GM12891 (cell line): ENCODE data around the gene RGS5. TPM values are rescaled to one million over a fixed set of nuclear protein-coding genes. Genes with fewer than 3 reads are reported as not detected.
"Not testable (repeated sequence)": the region's sequence is repeated elsewhere in the genome, so short reads cannot be mapped to it uniquely, and the experiment has no call there.

Source experiments
- DNase-seq: peaks from one replicate; pipeline ENCODE4 v3.0.0; 2011; ENCODE audit warnings: low spot score; ENCODE audit not compliant: insufficient read length
- FAIRE-seq: peaks from 2 replicates; lab custom pipeline; 2011; peaks lifted over from hg19 to GRCh38; lab: Jason Lieb, UNC
- PAX5 ChIP-seq: IDR thresholded peaks from 2 replicates; pipeline ENCODE4 v1.6.1; 2011; ENCODE audit warnings: low read length, moderate library complexity, mild to moderate bottlenecking; ENCODE audit not compliant: insufficient read depth, severe bottlenecking
- POLR2A ChIP-seq: IDR thresholded peaks from 2 replicates; pipeline ENCODE4 v1.6.1; 2011; ENCODE audit warnings: low read depth, low read length, control low read depth
- POLR2AphosphoS5 ChIP-seq: IDR thresholded peaks from 2 replicates; pipeline ENCODE4 v1.6.1; 2011; ENCODE audit warnings: low read depth, low read length, control low read depth
- POU2F2 ChIP-seq: IDR thresholded peaks from 2 replicates; pipeline ENCODE4 v1.6.1; 2011; ENCODE audit warnings: low read depth, mild to moderate bottlenecking, control low read depth, low read length, moderate library complexity
- SPI1 ChIP-seq: IDR thresholded peaks from 2 replicates; pipeline ENCODE4 v1.6.1; 2011; ENCODE audit warnings: low read depth, low read length, control low read depth
- TAF1 ChIP-seq: IDR thresholded peaks from 2 replicates; pipeline ENCODE4 v1.6.1; 2011; ENCODE audit warnings: low read depth, low read length, control low read depth
- polyA plus RNA-seq: library from polyadenylated mRNA; unstranded; fragments of >200 nt; gene quantifications from one replicate; pipeline ENCODE4 v1.2.1, GENCODE V29; 2012; ENCODE audit warnings: low read depth, missing spikeins, inconsistent platforms; ENCODE audit not compliant: missing spikeins

RGS5 gene
- 2.7 TPM for polyA plus RNA-seq

GRCh38 chr1:163202833-163203451 lies at the start of gene RGS5:
Gene RGS5, minus strand, starts transcription at chr1:163202916. Its CDS starts 81 bp downstream, at chr1:163202835.
- FAIRE-seq (no peak), DNase-seq (no peak)
- TF ChIP-seq SPI1 (no peak), POU2F2 (no peak), POLR2AphosphoS5 (no peak), TAF1 (no peak), PAX5 (no peak), POLR2A (no peak)

GRCh38 chr1:163250382-163250974 lies 47.8 kb upstream of the RGS5 start:
- DNase-seq (no peak), FAIRE-seq (no peak)
- TF ChIP-seq POU2F2 (no peak), PAX5 (no peak)

- no peak for DNase-seq
- TF ChIP-seq POLR2A (no peak), PAX5 (no peak), POU2F2 (no peak), TAF1 (no peak), SPI1 (no peak), POLR2AphosphoS5 (no peak)
- FAIRE-seq: no peak
Observed at GRCh38 chr1:163248064-163248463, 45.3 kb upstream of the RGS5 start.

- FAIRE-seq, DNase-seq: not testable (repeated sequence)
Observed at GRCh38 chr1:163244648-163245047, 41.9 kb upstream of the RGS5 start.

- no peak for TF ChIP-seq POLR2A
- no peak for TF ChIP-seq SPI1
- no peak for TF ChIP-seq TAF1
- no peak for TF ChIP-seq PAX5
- TF ChIP-seq POU2F2: no peak
- no peak for TF ChIP-seq POLR2AphosphoS5
- FAIRE-seq: no peak
Observed at GRCh38 chr1:163241746-163242145, 39.0 kb upstream of the RGS5 start.

GRCh38 chr1:163240705-163241104 lies 38.0 kb upstream of the RGS5 start:
- no peak for FAIRE-seq
- TF ChIP-seq POU2F2: no peak
- no peak for TF ChIP-seq POLR2AphosphoS5
- TF ChIP-seq TAF1: no peak
- TF ChIP-seq PAX5: no peak
- TF ChIP-seq SPI1: no peak
- no peak for TF ChIP-seq POLR2A

More at GRCh38 chr1:163241746-163242145, 39.0 kb upstream of the RGS5 start:
- no peak for DNase-seq

GRCh38 chr1:163233643-163234042 lies 30.9 kb upstream of the RGS5 start:
- not testable (repeated sequence) for FAIRE-seq, DNase-seq

More at GRCh38 chr1:163240705-163241104, 38.0 kb upstream of the RGS5 start:
- no peak for DNase-seq

GRCh38 chr1:163231385-163231784 lies 28.7 kb upstream of the RGS5 start:
- no peak for FAIRE-seq
- DNase-seq: no peak
- no peak for TF ChIP-seq PAX5

GRCh38 chr1:163230827-163231226 lies 28.1 kb upstream of the RGS5 start:
- DNase-seq: no peak
- TF ChIP-seq POLR2AphosphoS5: no peak
- TF ChIP-seq TAF1: no peak
- TF ChIP-seq POLR2A: no peak
- TF ChIP-seq POU2F2: no peak
- TF ChIP-seq PAX5: no peak
- no peak for FAIRE-seq

- not testable (repeated sequence) for FAIRE-seq, DNase-seq
Observed at GRCh38 chr1:163228271-163228670, 25.6 kb upstream of the RGS5 start.

GRCh38 chr1:163227126-163227525 lies 24.4 kb upstream of the RGS5 start:
- FAIRE-seq: no peak
- no peak for TF ChIP-seq POLR2A
- no peak for TF ChIP-seq PAX5
- no peak for TF ChIP-seq TAF1
- no peak for TF ChIP-seq SPI1
- no peak for TF ChIP-seq POU2F2
- TF ChIP-seq POLR2AphosphoS5: no peak
- no peak for DNase-seq
